GF-D8 (cell line): ENCODE results near the gene PREB.

Experiments
- DNase-seq: peaks from one replicate; lab custom pipeline; 2025; lab: John Stamatoyannopoulos, UW

The PREB gene

DNA sequence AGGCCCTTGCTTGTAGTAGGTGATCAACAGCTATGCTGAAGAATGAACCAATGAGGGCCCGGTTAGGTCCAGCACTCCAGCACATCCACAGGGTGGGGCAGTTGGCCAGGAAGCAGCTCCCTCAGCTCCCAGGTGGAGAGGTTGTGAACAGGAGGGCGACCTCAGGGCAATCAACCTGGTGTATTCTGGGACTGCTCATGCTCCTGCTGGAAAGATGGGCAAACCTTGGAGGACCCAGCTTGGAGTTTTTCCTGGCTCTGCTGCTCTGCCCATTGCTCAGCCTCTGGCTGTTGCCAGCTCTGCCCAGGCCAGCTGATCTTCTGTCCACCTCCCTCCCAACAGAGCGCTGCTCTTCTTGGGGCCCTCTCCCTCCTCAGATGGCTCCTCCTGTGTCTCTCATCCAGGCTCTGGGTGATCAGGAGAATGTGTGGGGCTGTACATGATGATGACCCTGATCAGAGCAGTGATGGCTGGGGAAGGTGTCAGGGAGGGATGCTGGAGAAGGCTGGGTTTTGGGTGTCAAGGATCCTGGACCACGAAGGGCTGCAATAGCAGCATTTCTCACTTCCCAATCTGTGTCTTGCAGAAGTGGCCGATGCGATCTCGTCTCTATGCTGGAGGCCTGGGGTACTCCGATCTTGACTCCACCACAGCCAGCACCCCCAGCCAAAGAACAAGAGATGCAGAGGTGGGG is 17.8 kb upstream of the PREB start:
- no peak for DNase-seq

DNA sequence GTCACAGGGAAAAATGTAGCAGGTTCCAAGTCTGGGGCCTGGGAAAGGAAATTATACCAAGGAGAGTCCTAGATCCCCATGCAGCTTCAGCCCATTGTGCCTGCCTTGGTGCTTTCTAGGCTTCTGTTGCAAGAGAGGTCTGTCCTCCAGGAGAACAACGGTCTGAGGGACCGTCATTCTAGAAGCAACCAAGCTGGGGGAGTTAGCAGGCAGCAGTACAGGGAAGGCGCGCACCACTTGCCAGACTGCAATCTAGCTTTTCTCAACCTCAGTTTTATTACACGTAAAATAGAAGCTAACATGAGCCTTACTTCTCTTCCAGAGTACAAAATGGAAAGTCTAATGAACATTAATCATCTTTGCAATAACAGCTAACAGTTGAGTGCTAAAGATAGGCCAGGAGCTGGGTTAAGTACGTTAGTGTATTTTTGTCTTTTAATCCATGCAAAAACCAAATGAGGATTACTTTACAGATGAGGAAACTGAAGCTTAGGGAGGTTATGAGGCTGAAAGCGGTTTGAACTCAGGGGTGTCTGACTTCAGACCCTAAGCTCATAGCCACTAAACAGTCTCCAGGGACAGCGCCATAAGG is 16.3 kb upstream of the PREB start:
- no peak for DNase-seq

DNA sequence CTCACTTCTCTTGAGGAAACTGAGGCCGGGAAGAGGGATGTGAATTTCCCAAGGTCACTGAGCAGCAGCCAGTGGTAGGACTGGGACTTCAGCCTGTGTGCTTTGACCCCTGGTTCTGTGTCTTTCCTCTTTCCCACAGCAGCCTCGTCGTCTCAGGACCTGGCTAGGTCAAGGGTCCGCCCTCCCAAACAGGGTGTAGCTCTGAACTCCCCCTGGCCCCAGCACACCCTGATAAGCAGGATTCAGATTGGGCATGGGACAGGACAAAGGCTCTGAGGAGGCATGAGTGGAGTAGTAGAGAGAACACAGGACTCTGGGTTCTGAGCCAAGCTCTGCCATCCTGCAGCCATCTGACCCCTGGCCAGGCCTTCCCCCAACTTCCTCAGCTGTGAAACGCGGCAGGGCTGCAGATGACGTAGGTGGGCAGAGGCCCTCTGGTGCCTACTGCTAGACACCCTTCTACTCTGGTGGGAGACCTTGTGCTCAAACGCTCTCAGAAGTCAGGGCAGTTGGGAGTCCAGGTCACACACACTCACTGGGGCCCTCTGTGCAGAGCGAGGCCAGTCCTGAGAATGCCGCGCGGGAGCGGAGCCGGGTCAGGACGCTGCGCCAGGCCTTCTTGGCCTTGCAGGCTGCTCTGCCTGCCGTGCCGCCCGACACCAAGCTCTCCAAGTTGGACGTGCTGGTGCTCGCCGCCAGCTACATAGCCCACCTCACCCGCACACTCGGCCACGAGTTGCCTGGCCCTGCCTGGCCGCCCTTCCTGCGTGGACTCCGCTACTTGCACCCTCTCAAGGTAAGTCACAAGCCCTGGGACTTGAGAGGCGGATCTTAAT is 15.4 kb upstream of the PREB start:
- DNase-seq, result no peak

DNA sequence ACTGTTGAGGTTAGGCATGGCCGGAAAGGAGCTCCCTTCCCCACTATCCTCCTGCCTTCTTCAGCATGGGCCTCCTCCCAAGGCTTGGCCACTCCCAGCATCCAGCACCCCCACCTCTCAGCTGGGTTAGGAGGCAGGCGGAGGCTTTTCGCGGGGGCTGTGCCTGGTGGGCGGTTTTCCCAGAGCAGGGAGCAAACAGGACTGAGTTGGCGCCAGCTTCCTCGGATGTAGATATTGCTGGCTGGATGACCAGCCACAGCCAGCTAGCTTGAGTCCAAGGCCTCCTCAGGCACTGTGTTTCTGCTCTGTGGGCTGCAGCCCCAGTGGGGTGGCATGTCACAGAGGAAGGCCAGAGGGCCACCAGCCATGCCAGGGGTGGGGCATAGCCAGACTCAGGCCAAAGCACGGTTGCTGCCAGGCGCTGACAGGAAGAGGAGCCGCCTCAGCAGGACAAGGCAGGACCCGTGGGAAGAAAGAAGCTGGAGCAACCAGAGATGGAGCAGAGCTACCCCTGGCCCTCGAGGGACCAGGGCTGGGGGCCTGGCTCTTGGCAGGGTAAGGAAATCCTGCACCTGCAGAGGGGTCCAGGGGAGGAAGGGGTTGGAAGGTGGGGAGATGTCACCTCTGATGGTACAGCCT is 14.5 kb upstream of the PREB start, which contains the start of gene TCF23:
TCF23 (plus strand) TSS at position 204 of the 639 bp plus-strand sequence; CDS start at position 334, 130 bp downstream.
- DNase-seq, result no peak

DNA sequence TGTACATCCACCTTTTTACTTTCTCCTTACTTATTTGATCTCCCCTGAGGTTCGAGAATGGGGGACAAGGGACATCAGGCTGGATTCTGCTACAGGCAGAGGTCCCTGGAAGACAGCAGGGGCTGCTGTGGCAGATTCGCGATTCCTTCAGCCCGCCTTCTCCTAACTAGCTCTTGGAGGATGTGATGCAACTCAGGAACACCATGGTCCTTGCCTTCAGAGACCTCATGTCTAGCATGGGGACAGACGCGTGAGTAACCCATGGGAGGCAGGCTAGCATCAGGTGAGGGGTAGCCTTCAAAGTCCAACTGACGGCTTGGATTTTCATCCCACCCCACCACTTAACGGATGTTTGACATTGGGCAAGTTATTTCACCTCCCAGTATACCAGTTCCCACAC is 13.5 kb upstream of the PREB start:
- DNase-seq, result no peak

DNA sequence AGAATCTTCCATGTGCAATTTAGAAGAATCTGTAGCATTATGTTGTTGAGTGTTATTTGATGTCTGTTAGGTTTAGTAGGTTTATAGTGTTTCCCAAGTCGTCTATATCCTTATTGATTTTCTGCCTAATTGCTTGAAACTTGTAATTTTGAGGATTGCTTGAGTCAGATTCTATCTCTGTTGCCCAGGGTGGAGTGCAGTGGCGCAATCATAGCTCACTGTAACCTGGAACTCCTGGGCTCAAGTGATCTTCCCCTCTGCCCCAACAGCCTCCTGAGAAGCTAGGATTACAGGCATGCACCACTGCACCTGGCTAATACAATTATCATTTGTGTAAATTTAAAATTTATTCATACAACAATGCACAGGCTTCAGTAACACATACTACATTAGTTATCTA is 11.2 kb upstream of the PREB start:
- no peak for DNase-seq

DNA sequence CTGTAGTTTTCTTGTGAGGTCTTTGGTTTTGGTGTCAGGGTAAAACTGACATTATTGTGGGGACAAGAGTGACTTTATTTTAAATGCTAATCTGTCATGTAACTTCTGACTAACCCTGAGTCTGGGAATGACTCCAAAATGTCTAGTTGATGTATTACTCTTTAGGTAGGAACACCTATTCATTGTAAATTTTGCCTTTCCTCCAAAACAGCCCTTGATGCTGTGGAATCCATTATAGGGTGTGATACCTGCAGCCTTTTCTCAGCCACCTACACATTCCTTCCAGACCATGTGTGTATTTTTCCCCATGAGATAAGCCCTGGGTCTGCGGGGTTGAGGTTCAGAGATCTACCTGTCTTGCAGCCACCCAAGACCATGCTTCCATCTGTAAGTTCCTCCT is 8.8 kb upstream of the PREB start:
- no peak for DNase-seq

DNA sequence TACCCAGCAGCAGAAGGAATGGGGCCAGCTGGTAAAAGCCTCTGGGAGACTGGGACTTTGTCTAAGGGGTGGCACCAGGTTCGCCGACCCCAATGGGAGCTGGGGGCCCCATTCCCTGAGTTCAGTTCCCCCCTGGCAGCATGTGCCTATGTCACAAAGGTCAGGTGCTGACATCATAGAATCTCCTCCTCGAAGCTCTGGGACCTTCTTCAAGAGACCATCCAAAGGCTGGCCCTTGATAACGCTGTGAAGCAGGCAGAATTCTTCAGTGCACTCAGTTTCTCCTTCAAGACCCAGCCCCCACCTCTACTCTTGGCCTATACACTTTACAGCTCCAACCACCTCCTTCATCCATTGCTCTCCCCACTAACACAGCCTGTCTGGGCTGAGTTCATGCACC is 4.9 kb upstream of the PREB start, which contains the start of gene PRR30:
PRR30 (minus strand) TSS at position 101 of the 400 bp plus-strand sequence. CDS start 1,081 bp downstream, outside the sequence.
- no peak for DNase-seq

DNA sequence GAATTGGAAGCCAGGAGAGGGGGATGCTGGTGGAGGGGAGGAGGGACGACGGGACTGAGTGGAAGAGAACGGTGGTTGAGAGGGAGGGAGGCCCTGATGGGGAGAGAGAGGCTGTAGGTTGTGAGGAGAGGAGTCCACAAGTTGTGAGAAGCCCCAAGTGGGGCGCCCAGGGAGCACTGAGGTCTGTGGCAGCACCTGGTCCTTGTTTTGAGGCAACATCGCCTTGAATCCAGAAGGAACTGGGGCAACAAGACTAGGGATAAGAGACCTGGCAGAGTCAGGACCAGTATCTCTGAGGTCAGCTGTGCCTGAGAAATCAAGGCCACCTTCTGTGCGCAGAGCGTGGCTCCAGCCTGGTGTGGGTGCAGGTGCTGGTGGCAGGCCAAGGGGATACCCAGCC is 3.7 kb upstream of the PREB start:
- DNase-seq, result no peak

DNA sequence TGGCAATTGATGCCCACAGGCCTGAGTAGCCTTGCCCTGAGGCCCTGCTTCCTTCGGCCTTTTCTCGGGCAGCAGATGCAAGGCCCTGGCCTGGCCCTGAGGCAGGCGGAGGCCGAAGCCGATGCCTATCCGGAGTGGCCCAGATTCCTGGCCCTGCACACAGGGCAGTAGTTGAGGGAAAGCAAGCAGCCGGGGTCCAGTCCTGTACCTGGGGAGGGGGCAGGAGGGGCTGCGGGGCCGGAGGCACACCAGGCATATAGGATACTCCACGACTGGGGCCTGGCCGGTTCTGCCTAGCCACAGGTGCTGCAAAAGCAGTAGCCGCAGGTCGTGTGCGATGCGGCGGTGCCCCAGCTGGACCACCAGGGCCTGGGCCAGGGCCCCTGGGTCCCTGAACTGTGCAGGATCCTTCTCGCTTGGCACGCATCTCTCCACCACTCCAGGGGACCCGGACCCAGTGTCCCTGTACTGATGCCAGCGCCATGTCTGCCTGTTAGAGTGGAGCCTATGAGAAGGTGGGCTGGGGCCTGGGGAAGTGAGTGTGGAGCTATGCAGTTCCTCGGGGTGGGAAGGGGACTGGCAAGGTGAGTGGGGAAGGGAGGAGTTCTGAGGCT is 3.0 kb upstream of the PREB start:
- no peak for DNase-seq

DNA sequence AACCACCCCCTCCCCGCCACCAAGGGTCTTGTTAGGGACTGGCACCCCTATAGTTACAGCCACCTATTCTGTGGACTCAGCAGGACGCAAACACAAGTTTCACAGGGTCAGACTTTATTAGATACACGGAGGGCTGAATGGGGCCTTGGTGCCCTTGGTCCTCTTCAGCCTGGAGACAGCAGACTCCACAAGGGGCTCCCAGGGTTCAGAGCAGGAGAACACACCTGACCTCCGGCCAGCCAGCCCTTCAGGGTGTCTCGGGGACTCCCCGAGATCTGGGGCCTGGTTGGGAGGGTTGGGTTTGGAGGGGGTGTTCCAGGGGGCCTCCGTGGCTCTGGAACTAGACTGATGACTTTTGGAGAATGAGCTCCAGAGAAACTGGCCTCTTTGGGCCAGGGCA is 2.3 kb upstream of the PREB start:
- DNase-seq, result no peak

DNA sequence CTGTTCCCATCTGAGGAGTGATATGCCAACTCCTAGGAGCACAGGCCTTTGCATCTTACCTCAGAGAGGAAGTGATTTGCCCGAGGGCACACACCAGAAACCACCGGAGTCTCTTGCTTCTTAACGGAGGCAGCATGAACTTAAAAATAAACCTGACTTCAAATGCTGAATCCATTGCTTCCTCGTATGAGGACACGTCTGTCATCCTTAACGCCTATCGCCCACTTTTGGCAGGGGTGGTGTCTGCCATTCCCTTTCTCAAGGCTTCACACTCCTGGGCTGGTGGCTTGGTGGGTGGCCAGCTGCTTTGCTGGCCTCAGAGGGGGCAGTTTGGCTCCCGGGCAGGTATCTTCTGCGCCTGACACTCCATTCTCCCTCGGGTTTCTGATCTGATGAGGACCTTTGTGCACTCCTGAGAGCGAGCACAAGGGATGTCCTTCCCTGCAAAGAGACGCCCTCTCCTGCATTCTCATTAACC is 1.1 kb upstream of the PREB start:
- no peak for DNase-seq

DNA sequence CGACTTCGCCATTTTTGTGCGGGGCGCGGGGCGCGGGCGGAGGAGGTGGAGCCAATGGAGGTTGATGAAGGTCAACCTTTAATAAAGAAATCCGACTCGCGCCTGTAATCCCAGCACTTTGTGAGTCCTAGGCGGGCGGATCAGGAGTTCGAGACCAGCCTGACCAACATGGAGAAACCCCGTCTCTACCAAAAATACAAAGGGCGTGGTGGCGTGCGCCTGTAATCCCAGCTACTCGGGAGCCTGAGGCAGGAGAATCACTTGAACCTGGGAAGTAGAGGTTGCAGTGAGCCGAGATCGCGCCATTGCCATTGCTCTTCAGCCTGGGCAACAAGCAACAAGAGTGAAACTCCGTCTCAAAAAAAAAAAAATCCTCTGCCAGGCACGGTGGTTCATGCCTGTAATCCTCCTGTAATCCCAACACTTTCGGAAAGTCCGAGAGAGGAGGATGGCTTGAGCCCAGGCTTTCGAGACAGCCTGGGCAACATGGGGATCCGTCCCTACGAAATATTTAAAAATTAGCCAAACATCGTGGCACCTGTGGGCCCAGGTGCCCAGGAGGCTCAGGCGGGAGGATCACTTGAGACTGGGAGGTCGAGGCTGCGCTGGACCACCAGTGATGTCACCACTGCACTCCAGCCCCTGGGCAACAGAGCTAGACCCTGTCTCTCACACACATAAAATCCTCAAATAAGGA is 493 bp upstream of the PREB start:
- no peak for DNase-seq

DNA sequence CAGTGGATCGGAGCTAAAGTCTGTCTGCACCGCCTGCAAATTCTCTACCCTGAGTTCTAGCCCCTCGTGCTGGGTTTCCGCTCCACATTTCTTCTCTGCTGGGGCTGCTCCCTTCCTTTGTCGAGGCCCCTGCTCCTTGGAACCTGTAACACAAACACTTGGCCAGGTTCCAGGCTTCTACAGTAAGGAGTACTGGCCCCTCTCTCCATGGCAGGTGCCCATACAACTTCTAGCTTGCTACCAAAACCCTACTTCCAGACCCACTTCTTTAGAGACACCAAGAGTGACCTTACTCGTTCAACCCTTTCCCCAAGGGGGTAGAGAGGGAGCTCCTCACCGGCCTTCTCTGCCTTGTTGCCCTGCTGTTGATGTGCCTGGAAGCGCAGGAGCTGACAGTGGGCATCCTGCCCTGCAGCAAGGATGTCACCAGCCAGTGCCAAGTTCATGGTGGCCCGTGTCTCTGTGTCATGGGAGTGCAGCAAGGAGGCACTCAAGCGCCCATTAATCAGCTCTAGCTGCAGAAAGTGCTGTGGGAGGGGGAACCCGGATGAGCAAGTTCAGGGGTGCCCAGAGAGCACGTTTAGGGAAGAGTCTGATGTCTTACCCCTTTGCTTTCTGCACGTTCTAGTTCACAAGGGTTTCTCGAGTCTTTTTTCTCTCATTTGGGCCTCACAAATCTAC is 1.1 kb downstream of the PREB start:
- no peak for DNase-seq

DNA sequence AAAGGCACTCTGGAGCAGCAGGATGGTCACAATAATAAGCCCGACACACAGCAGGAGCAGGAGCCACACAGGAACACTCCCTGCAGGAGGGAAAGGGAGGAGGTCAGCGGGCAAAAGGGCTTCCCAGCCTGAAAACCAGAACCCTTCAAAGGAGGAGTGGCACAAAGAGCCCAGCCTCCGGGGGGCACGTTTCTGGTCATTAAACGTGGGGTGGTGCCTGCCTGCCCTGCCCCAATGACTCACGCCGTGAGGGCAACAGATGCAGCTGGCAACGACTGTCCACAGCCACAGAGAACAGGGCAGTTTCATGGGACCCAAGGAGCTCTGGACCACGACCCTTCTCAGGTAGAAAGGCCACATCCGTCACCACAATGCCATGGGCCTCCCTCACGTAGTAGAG is 3.0 kb downstream of the PREB start:
- DNase-seq, result no peak

DNA sequence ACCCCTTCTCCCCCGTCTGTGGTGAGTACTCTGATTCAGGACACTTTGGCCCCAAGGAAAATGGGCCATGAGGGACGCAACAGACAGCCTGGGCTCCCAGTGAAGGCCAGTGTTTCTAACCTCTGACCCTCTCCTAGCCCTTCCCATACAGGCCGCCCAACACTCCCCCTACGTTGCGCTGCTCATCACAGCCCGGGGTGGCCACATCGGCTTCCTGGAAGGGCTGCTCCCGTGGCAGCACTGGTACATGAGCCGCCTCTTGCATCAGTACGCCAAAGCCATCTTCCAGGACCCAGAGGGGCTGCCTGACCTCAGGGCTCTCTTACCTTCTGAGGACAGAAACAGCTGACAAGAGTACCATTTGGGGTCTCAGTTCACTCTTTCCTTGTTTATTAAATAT is 4.0 kb downstream of the PREB start:
- DNase-seq, result no peak

DNA sequence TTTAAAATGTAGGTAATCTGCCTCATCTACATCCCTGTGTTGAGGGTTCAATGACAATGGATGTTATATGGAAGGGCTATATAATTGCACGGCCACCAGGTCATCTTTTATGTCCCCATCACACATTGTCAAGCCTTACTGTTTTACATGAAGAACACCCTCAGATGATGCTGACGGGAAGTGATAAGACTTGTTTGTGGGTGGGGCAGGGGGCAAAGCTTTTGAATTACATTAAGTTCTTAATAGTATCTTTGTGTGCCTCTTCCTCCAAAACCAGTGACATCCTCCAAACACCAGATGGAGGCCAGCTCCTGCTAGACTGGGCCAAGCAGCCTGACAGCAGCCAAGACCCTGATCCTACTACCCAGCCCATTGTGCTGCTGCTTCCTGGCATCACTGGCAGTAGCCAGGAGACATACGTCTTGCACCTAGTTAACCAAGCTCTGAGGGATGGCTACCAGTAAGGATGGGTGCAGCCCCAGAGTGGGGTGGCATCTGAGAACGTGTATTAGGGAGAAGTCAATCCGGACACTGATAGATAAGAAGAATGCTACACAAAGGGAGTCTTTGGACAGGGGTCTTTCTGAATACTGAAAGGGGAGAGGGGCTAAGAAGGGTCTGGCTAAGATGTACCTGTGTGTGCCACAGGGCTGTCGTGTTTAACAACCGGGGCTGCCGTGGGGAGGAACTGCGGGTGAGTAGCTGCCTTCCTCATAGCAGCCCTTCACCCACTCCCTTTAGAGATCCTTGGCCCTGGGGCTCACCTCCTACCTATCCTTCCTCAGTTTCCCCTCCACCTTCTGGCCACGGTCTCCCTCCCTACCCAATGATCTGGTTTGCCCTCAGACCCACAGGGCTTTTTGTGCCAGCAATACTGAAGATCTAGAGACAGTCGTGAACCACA is 5.5 kb downstream of the PREB start:
- no peak for DNase-seq

DNA sequence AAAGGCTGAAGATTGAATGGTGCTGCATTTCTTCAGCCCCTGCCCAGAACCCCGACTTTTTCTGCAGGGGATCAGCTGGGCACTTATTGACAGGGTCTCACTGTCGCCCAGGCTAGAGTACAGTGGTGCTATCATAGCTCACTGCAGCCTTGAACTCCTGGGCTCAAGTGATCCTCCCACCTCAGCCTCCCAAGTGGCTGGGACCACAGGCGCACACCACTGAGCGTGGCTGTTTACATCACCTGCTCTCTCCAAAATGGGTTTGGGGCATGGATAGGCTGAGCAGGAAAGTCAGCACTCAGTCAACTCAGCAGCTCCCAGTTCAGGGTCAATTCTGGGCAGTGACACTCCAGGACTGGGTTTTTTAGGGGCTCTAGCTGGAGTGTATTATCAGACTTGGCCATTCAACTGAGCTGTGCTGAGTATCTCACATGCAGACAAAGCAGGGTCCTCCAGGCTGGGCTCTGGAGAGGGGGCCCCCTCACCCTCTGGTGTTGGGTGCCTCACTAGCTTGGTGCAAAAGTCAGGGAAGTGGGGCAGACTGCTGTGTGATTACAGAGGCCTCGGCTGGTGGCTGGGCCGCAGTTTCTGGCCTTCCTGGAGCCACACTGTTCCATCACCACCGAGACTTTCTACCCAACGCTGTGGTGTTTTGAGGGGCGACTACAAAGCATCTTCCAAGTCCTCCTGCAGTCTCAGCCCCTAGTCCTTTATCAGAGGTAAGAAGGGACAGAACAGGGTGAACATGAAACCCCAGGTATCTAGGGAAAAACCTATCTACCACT is 6.4 kb downstream of the PREB start:
- DNase-seq, result no peak

DNA sequence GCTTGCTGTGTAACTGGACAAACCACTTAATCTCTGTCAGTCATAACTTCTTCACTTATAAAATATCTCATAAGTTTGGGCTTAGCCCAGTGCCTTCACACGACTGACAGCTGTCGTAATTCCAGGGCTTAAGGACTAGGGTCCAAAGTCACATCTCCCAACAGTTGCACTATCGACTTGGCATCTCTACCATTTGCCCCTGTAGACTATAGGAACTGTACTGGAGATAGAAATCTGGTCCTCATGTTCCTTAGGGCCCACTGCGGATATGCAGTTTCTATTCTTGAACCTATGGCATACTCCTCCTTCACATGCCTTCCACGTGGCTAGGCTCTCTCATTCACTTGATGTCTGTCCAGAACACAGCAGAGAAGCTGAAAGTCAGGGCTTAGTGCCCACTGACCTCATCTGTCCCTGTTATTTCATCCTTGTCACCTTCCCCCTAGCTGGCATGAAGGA is 8.2 kb downstream of the PREB start:
- no peak for DNase-seq
